SHP77 treated with DMSO at 0.1 percent for 48 hours (cell line): ENCODE data around the gene PLXDC1.
"Not testable (repeated sequence)": the region's sequence is repeated elsewhere in the genome, so short reads cannot be mapped to it uniquely, and the experiment has no call there.

Experiments
- DNase-seq: peaks from one replicate; lab custom pipeline; 2025; lab: John Stamatoyannopoulos, UW

Gene PLXDC1

GRCh38 chr17:39181303-39181702, 29.9 kb upstream of the PLXDC1 start:
- no peak for DNase-seq

- no peak for DNase-seq
These were observed 27.1 kb upstream of the PLXDC1 start for GRCh38 chr17:39178536-39178935.

- DNase-seq = no peak
These were observed 25.8 kb upstream of the PLXDC1 start for GRCh38 chr17:39177256-39177655.

GRCh38 chr17:39175695-39176093, 24.3 kb upstream of the PLXDC1 start:
- no peak for DNase-seq

GRCh38 chr17:39174920-39175694, 23.7 kb upstream of the PLXDC1 start:
- DNase-seq = peak; percentile 39

GRCh38 chr17:39173526-39174274, 22.3 kb upstream of the PLXDC1 start:
- no peak for DNase-seq

- no peak for DNase-seq
These were observed 21.6 kb upstream of the PLXDC1 start for GRCh38 chr17:39173080-39173479.

- DNase-seq = no peak
These were observed 20.5 kb upstream of the PLXDC1 start for GRCh38 chr17:39171933-39172332.

GRCh38 chr17:39170558-39170957, 19.1 kb upstream of the PLXDC1 start:
- DNase-seq = no peak

GRCh38 chr17:39170109-39170508, 18.7 kb upstream of the PLXDC1 start:
- DNase-seq = no peak

GRCh38 chr17:39169518-39169917, 18.1 kb upstream of the PLXDC1 start:
- no peak for DNase-seq

GRCh38 chr17:39169101-39169500, 17.7 kb upstream of the PLXDC1 start:
- DNase-seq = no peak

- not testable (repeated sequence) for DNase-seq
These were observed 17.1 kb upstream of the PLXDC1 start for GRCh38 chr17:39168503-39168902.

GRCh38 chr17:39167476-39167875, 16.0 kb upstream of the PLXDC1 start:
- DNase-seq = no peak

- DNase-seq = no peak
These were observed 15.2 kb upstream of the PLXDC1 start for GRCh38 chr17:39166437-39167335.

- no peak for DNase-seq
These were observed 14.5 kb upstream of the PLXDC1 start, which contains the start of gene ARL5C for GRCh38 chr17:39165841-39166349. Gene ARL5C, minus strand, starts transcription at chr17:39166161. Its CDS starts 401 bp downstream, at chr17:39165760.

- DNase-seq = no peak
These were observed 13.9 kb upstream of the PLXDC1 start for GRCh38 chr17:39165178-39165840.

GRCh38 chr17:39164675-39165143, 13.3 kb upstream of the PLXDC1 start:
- DNase-seq = peak; percentile 26

- no peak for DNase-seq
These were observed 10.5 kb upstream of the PLXDC1 start for GRCh38 chr17:39161962-39162361.

- no peak for DNase-seq
These were observed 7.2 kb upstream of the PLXDC1 start for GRCh38 chr17:39158623-39159022.

GRCh38 chr17:39156491-39156890, 5.1 kb upstream of the PLXDC1 start:
- no peak for DNase-seq
